Measurements from ENCODE around the gene TRIM29. TPM values are rescaled to one million over a fixed set of nuclear protein-coding genes. Genes with fewer than 3 reads are reported as not detected.
A peak's percentile ranks its signal among the peaks of the same experiment; 100 is the strongest.

TRIM29 gene
- total and polyA plus RNA-seq, 2 donors: 19.4 to 92.0 TPM

GRCh38 chr11:120126620-120127019 lies 11.3 kb downstream of the TRIM29 start:
- peaks cover 0 to 7% of the 10 kb centered on the region in 2 donors for H3K4me1 ChIP-seq (ENCODE audit: control insufficient read depth in 2 of 2, insufficient read depth in 2 of 2, low read length in 2 of 2)
- no peaks in the 10 kb centered on the region for H3K9me3 ChIP-seq (ENCODE audit: control insufficient read depth in 2 of 2, insufficient read depth in 1 of 2, low read length in 1 of 2)
- DNase-seq (ENCODE audit: low read depth in 6 of 9, low spot score in 9 of 9): no peak
- no peak overlapping the region for H3K4me3 ChIP-seq (ENCODE audit: low read length in 2 of 2)
- H3K27me3 ChIP-seq (ENCODE audit: control insufficient read depth in 2 of 2, insufficient read depth in 1 of 2, low read length in 1 of 2): no peaks in the 10 kb centered on the region
- WGBS: 91% methylated on average over 4 of the region's 4 CpGs
- no peak overlapping the region for H3K27ac ChIP-seq (ENCODE audit: low read depth in 1 of 2, low read length in 1 of 2)
- no peaks in the 10 kb centered on the region for H3K36me3 ChIP-seq (ENCODE audit: control insufficient read depth in 2 of 2, insufficient read depth in 2 of 2, low read length in 1 of 2)

GRCh38 chr11:120125509-120125908 lies 12.4 kb downstream of the TRIM29 start:
- H3K4me3 ChIP-seq (ENCODE audit: low read length in 2 of 2): no peak overlapping the region
- H3K27me3 ChIP-seq (ENCODE audit: control insufficient read depth in 2 of 2, insufficient read depth in 1 of 2, low read length in 1 of 2): no peaks in the 10 kb centered on the region
- H3K36me3 ChIP-seq (ENCODE audit: control insufficient read depth in 2 of 2, insufficient read depth in 2 of 2, low read length in 1 of 2): no peaks in the 10 kb centered on the region
- H3K9me3 ChIP-seq (ENCODE audit: control insufficient read depth in 2 of 2, insufficient read depth in 1 of 2, low read length in 1 of 2): no peaks in the 10 kb centered on the region
- WGBS: 92% methylated on average over 8 of the region's 8 CpGs
- no peak overlapping the region for H3K27ac ChIP-seq (ENCODE audit: low read depth in 1 of 2, low read length in 1 of 2)
- peaks cover 0 to 7% of the 10 kb centered on the region in 2 donors for H3K4me1 ChIP-seq (ENCODE audit: control insufficient read depth in 2 of 2, insufficient read depth in 2 of 2, low read length in 2 of 2)
- DNase-seq (ENCODE audit: low read depth in 6 of 9, low spot score in 9 of 9): no peak

GRCh38 chr11:120125024-120125423 lies 12.9 kb downstream of the TRIM29 start:
- WGBS: 93% methylated on average over 5 of the region's 5 CpGs
- no peak for DNase-seq (ENCODE audit: low read depth in 6 of 9, low spot score in 9 of 9)
- no peak overlapping the region for H3K27ac ChIP-seq (ENCODE audit: low read depth in 1 of 2, low read length in 1 of 2)
- H3K9me3 ChIP-seq (ENCODE audit: control insufficient read depth in 2 of 2, insufficient read depth in 1 of 2, low read length in 1 of 2): no peaks in the 10 kb centered on the region
- H3K27me3 ChIP-seq (ENCODE audit: control insufficient read depth in 2 of 2, insufficient read depth in 1 of 2, low read length in 1 of 2): no peaks in the 10 kb centered on the region
- H3K4me1 ChIP-seq (ENCODE audit: control insufficient read depth in 2 of 2, insufficient read depth in 2 of 2, low read length in 2 of 2): peaks cover 0 to 7% of the 10 kb centered on the region in 2 donors
- H3K4me3 ChIP-seq (ENCODE audit: low read length in 2 of 2): no peak overlapping the region
- H3K36me3 ChIP-seq (ENCODE audit: control insufficient read depth in 2 of 2, insufficient read depth in 2 of 2, low read length in 1 of 2): no peaks in the 10 kb centered on the region

- no peak overlapping the region for H3K27ac ChIP-seq (ENCODE audit: low read depth in 1 of 2, low read length in 1 of 2)
- 96% methylated on average over 14 of the region's 14 CpGs for WGBS
- no peak for DNase-seq (ENCODE audit: low read depth in 6 of 9, low spot score in 9 of 9)
- peaks cover 0 to 5% of the 10 kb centered on the region in 2 donors for H3K4me1 ChIP-seq (ENCODE audit: control insufficient read depth in 2 of 2, insufficient read depth in 2 of 2, low read length in 2 of 2)
- no peaks in the 10 kb centered on the region for H3K27me3 ChIP-seq (ENCODE audit: control insufficient read depth in 2 of 2, insufficient read depth in 1 of 2, low read length in 1 of 2)
- no peak overlapping the region for H3K4me3 ChIP-seq (ENCODE audit: low read length in 2 of 2)
- H3K36me3 ChIP-seq (ENCODE audit: control insufficient read depth in 2 of 2, insufficient read depth in 2 of 2, low read length in 1 of 2): no peaks in the 10 kb centered on the region
- H3K9me3 ChIP-seq (ENCODE audit: control insufficient read depth in 2 of 2, insufficient read depth in 1 of 2, low read length in 1 of 2): no peaks in the 10 kb centered on the region
Measured at GRCh38 chr11:120124355-120124754, 13.6 kb downstream of the TRIM29 start.

- no peaks in the 10 kb centered on the region for H3K27me3 ChIP-seq (ENCODE audit: control insufficient read depth in 2 of 2, insufficient read depth in 1 of 2, low read length in 1 of 2)
- no peaks in the 10 kb centered on the region for H3K36me3 ChIP-seq (ENCODE audit: control insufficient read depth in 2 of 2, insufficient read depth in 2 of 2, low read length in 1 of 2)
- H3K27ac ChIP-seq (ENCODE audit: low read depth in 1 of 2, low read length in 1 of 2): no peak overlapping the region
- DNase-seq (ENCODE audit: low read depth in 6 of 9, low spot score in 9 of 9): no peak
- 93% methylated on average over 13 of the region's 13 CpGs for whole genome bisulfite sequencing
- H3K9me3 ChIP-seq (ENCODE audit: control insufficient read depth in 2 of 2, insufficient read depth in 1 of 2, low read length in 1 of 2): no peaks in the 10 kb centered on the region
- no peak overlapping the region for H3K4me3 ChIP-seq (ENCODE audit: low read length in 2 of 2)
- peaks cover 0 to under 1% of the 10 kb centered on the region in 2 donors for H3K4me1 ChIP-seq (ENCODE audit: control insufficient read depth in 2 of 2, insufficient read depth in 2 of 2, low read length in 2 of 2)
Measured at GRCh38 chr11:120123946-120124345, 14.0 kb downstream of the TRIM29 start.

GRCh38 chr11:120122924-120123683 lies 14.8 kb downstream of the TRIM29 start:
- no peak overlapping the region for H3K27ac ChIP-seq (ENCODE audit: low read depth in 1 of 2, low read length in 1 of 2)
- H3K27me3 ChIP-seq (ENCODE audit: control insufficient read depth in 2 of 2, insufficient read depth in 1 of 2, low read length in 1 of 2): no peaks in the 10 kb centered on the region
- 86% methylated on average over 12 of the region's 12 CpGs for WGBS
- DNase-seq (ENCODE audit: low read depth in 6 of 9, low spot score in 9 of 9): no peak
- H3K36me3 ChIP-seq (ENCODE audit: control insufficient read depth in 2 of 2, insufficient read depth in 2 of 2, low read length in 1 of 2): no peaks in the 10 kb centered on the region
- no peaks in the 10 kb centered on the region for H3K9me3 ChIP-seq (ENCODE audit: control insufficient read depth in 2 of 2, insufficient read depth in 1 of 2, low read length in 1 of 2)
- no peaks in the 10 kb centered on the region for H3K4me1 ChIP-seq (ENCODE audit: control insufficient read depth in 2 of 2, insufficient read depth in 2 of 2, low read length in 2 of 2)
- H3K4me3 ChIP-seq (ENCODE audit: low read length in 2 of 2): no peak overlapping the region

- no peaks in the 10 kb centered on the region for H3K4me1 ChIP-seq (ENCODE audit: control insufficient read depth in 2 of 2, insufficient read depth in 2 of 2, low read length in 2 of 2)
- H3K4me3 ChIP-seq (ENCODE audit: low read length in 2 of 2): no peak overlapping the region
- 84% methylated on average over 9 of the region's 9 CpGs for WGBS
- peak overlapping the region in 1 of 2 donors; percentile 70 for H3K27ac ChIP-seq (ENCODE audit: low read depth in 1 of 2, low read length in 1 of 2)
- no peaks in the 10 kb centered on the region for H3K27me3 ChIP-seq (ENCODE audit: control insufficient read depth in 2 of 2, insufficient read depth in 1 of 2, low read length in 1 of 2)
- DNase-seq (ENCODE audit: low read depth in 6 of 9, low spot score in 9 of 9): peak in 1 of 9 donors; percentile 16
- no peaks in the 10 kb centered on the region for H3K9me3 ChIP-seq (ENCODE audit: control insufficient read depth in 2 of 2, insufficient read depth in 1 of 2, low read length in 1 of 2)
- H3K36me3 ChIP-seq (ENCODE audit: control insufficient read depth in 2 of 2, insufficient read depth in 2 of 2, low read length in 1 of 2): no peaks in the 10 kb centered on the region
Measured at GRCh38 chr11:120121914-120122473, 15.9 kb downstream of the TRIM29 start.

GRCh38 chr11:120121336-120121735 lies 16.6 kb downstream of the TRIM29 start:
- Histone ChIP-seq H3K27ac (ENCODE audit: low read depth in 1 of 2, low read length in 1 of 2) (peak overlapping the region in 1 of 2 donors; percentile 47), H3K9me3 (ENCODE audit: control insufficient read depth in 2 of 2, insufficient read depth in 1 of 2, low read length in 1 of 2) (no peaks in the 10 kb centered on the region), H3K27me3 (ENCODE audit: control insufficient read depth in 2 of 2, insufficient read depth in 1 of 2, low read length in 1 of 2) (no peaks in the 10 kb centered on the region), H3K36me3 (ENCODE audit: control insufficient read depth in 2 of 2, insufficient read depth in 2 of 2, low read length in 1 of 2) (no peaks in the 10 kb centered on the region), H3K4me3 (ENCODE audit: low read length in 2 of 2) (no peak overlapping the region), H3K4me1 (ENCODE audit: control insufficient read depth in 2 of 2, insufficient read depth in 2 of 2, low read length in 2 of 2) (no peaks in the 10 kb centered on the region)
- no peak for DNase-seq (ENCODE audit: low read depth in 6 of 9, low spot score in 9 of 9)
- 79% methylated on average over 3 of the region's 3 CpGs for WGBS

- no peaks in the 10 kb centered on the region for H3K4me1 ChIP-seq (ENCODE audit: control insufficient read depth in 2 of 2, insufficient read depth in 2 of 2, low read length in 2 of 2)
Measured at GRCh38 chr11:120120805-120121335, 17.0 kb downstream of the TRIM29 start.

More at GRCh38 chr11:120120805-120121335, 17.0 kb downstream of the TRIM29 start:
- Histone ChIP-seq H3K9me3 (ENCODE audit: control insufficient read depth in 2 of 2, insufficient read depth in 1 of 2, low read length in 1 of 2) (no peaks in the 10 kb centered on the region), H3K27me3 (ENCODE audit: control insufficient read depth in 2 of 2, insufficient read depth in 1 of 2, low read length in 1 of 2) (no peaks in the 10 kb centered on the region), H3K27ac (ENCODE audit: low read depth in 1 of 2, low read length in 1 of 2) (no peak overlapping the region), H3K4me3 (ENCODE audit: low read length in 2 of 2) (no peak overlapping the region), H3K36me3 (ENCODE audit: control insufficient read depth in 2 of 2, insufficient read depth in 2 of 2, low read length in 1 of 2) (no peaks in the 10 kb centered on the region)
- 89% methylated on average over 8 of the region's 8 CpGs for WGBS
- DNase-seq (ENCODE audit: low read depth in 6 of 9, low spot score in 9 of 9): no peak

Data from thymus (tissue), 11 donors.